Hematopoietic multipotent progenitor cell treated with erythropoietin and hydrocortisone succinate and interleukin-3 and kit ligand, for 6 days (in vitro differentiated cells): ENCODE results near the gene SYDE2.
"Not testable (repeated sequence)": the region's sequence is repeated elsewhere in the genome, so short reads cannot be mapped to it uniquely, and the experiment has no call there.

Source experiments
- DNase-seq: peaks from one replicate; pipeline ENCODE4 v3.0.0-alpha.2; 2015

The SYDE2 gene

GRCh38 chr1:85168884-85169283 lies 31.9 kb downstream of the SYDE2 start:
- DNase-seq, result no peak

- DNase-seq, result no peak
Measured at GRCh38 chr1:85166351-85166750, 34.5 kb downstream of the SYDE2 start.

DNA sequence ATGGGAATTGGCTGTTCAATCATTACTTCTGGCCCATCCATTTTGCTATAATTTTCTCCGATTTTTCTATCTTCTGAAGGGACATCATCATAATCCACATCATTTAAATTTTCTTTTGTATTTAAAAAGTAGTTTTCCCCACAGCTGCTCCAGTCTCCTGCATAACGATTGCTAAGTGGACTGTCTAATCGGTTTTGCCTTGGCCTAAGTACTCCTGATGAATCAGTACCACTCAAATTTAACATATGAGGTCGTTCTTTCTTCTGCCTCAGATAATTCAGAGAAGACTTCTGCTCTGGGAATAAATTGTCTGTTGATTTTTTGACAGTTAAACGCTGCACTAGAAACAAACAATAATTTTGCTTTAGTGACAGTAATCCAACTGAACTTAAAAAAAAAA lies 41.9 kb downstream of the SYDE2 start:
- DNase-seq, result no peak

GRCh38 chr1:85157436-85157835 lies 43.4 kb downstream of the SYDE2 start:
- DNase-seq, result no peak

GRCh38 chr1:85153149-85153891 lies 47.5 kb downstream of the SYDE2 start:
- DNase-seq, result no peak

- no peak for DNase-seq
Measured at GRCh38 chr1:85151446-85151845, 49.4 kb downstream of the SYDE2 start.

- no peak for DNase-seq
Measured at GRCh38 chr1:85149805-85150204, 51.0 kb downstream of the SYDE2 start.

DNA sequence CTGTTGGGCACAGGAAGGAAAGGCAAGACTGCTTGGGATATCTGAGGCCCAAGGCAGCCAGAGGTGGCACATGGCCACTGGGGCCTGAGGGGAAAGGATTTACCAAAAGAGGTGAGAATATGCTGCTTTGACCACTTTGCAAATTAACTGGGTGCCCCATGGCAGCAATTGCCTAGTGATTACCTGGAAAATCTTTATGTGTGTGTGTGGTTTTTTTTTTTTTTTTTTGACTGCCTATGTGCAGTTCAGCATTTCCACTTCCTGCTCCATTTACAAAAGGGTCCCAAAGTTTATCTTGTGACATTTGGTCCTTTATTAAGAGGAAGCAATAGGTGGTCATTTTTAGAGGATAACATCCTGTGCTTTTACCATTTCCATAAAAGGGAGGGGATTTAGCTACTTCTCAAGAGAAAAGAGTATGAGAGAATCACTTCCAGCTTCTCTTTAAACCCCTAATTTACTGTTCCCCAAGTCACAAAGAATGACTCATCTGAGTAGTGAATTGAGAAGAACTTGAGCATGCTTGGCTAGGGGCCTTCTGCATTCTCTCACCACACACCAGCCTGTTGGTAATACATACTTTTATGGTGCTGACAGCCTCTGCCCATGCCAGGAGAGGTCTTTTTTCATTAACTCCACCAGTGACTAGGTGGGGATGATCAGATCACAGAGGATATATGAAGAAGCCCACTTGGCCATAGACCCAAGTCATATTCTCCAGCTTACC lies 52.1 kb downstream of the SYDE2 start:
- DNase-seq, result no peak

- DNase-seq, result no peak
Measured at GRCh38 chr1:85146972-85147359, 53.9 kb downstream of the SYDE2 start.

DNA sequence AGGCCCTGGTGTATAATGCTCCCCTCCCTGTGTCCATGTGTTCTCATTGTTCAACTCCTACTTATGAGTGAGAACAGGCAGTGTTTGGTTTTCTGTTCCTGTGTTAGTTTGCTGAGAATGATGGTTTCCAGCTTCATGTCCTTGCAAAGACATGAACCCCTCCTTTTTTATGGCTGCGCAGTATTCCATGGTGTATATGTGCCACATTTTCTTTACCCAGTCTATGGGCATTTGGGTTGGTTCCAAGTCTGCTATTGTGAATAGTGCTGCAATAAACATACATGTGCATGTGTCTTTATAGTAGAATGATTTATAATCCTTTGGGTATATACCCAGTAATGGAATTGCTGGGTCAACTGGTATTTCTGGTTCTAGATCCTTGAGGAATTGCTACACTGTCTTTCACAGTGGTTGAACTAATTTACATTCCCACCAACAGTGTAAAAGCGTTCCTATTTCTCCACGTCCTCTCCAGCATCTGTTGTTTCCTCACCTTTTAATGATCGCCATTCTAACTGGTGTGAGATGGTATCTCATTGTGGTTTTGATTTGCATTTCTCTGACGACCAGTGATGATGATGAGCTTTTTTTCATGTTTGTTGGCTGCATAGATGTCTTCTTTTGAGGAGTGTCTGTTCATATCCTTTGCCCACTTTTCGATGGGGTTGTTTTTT lies 54.4 kb downstream of the SYDE2 start:
- not testable (repeated sequence) for DNase-seq

DNA sequence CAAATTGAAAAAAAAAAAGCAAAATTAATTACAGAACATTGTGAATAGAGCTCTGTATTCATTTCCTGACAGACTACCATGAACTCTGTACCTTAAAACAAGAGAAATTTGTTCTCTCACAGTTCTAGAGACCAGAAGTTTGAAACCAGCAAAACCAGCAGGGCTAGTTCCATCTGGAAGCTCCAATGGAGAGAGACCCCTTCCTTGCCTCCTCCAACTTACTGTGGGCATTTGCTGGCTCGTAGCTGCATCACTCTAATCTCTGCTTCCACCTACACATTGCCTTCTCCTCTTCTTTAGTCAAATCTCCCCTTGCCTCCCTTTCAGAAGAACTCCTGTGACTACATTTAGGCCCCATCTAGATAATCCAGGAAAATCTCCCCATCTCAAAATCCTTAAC lies 56.5 kb downstream of the SYDE2 start:
- no peak for DNase-seq

GRCh38 chr1:85142753-85143152 lies 58.1 kb downstream of the SYDE2 start:
- DNase-seq, result no peak

DNA sequence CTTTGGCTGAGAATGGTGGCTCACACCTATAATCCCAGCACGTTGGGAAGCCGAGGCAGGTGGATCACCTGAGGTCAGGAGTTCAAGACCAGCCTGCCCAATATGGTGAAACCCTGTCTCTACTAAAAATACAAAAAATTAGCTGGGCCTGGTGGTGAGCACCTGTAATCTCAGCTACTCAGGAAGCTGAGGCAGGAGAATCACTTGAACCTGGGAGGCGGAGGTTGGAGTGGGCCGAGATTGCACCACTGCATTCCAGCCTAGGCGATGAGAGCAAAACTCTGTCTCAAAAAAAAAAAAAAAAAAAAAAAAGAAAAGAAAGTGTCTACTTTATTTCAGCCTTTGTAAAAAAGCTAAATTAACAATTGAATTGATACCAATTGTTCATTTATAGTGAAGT lies 62.4 kb downstream of the SYDE2 start:
- not testable (repeated sequence) for DNase-seq

- no peak for DNase-seq
Measured at GRCh38 chr1:85137660-85138059, 63.2 kb downstream of the SYDE2 start.

GRCh38 chr1:85135392-85135798 lies 65.4 kb downstream of the SYDE2 start:
- no peak for DNase-seq

DNA sequence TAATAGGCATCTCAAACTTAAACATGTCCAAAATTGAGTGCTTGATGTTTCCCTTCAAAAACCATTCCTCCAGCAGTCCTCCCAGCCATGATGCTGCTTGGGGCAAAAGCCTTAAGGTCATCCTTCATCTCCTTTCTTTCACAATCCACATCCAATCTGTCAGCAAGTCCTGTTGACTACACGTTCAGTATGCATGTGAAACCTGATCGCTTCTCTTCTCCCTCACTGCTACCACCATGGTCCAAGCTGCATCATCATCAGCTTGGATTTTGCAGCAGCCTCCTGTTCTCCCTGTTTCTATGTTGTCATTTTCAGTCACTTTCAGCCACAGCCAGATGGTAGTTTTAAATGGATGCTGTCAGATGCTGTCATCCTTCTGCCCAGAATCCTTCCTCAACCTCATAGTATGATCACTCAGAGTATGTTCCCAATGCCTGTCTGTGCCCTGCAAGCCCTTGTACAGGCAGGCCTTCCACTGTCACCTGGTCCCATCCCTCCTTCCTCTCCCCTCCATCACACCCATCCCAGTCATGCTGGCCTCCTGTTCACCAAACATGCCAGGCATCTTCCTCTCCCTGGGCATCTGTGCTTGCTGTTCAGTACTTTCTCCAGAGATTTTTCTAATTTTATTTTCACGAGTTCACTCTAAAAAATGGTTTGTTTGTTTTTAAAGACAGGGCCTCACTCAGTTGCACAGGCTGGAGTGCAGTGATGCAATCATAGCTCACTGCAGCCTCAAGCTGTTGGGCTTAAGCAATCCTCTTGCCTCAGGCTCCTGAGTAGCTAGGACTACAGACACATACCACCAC lies 66.0 kb downstream of the SYDE2 start:
- DNase-seq, result peak; percentile 27

DNA sequence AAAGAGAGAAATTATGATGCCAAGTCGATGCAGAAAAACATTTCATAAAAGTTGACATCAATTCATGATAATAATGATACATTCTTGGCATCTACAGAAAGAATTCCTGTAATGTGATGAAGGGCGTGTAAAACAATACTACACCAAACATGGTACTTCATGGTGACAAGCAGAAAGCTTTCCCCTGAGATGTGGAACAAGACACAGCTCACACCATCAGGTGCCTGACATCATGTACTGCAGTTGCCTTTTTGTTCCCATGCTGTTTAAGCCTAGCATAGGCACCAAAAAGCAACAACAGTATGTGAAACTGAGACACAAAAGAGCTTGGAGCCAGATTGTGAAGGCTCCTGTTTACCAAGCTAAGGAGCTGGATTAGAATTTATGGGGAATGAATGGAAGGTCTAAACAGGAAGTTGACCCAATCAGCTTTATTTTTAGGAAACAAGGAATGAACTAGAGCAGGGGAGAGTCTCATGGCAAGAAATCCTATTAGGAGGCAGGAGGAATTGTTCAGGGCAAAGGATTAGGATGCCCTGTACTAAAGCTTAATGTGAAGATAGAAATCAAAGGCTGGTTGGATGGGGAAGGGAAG lies 67.2 kb downstream of the SYDE2 start:
- DNase-seq, result no peak

DNA sequence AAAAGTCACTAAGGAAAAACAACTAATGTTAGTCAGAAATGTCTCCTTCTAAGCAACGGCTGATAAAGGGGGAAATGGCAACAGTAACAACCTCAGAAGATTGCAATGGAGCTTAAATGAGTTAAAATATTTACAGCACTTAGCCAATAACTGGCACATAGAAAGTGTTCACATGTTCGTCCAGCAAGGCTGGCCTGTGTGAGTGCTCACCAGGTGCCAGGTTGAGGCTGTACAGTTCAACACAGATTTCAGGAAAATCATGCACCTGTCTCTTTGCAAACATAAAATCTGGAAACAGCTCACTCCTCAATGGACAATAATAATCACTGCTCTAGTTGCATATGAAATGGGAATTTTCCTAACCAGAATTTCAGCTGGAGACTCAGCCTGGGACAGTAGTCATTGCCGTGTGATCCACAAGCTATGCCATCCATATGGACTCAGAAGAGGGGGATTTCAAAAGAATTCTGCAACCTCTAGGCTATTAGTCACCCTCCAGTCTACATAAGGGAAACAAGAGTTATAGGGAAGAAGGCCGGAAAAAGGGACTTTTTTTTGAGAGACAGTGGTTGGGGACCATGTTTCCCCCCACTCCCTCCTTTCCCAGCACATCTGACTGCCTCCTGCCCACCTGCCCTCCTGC lies 68.6 kb downstream of the SYDE2 start:
- DNase-seq, result no peak

DNA sequence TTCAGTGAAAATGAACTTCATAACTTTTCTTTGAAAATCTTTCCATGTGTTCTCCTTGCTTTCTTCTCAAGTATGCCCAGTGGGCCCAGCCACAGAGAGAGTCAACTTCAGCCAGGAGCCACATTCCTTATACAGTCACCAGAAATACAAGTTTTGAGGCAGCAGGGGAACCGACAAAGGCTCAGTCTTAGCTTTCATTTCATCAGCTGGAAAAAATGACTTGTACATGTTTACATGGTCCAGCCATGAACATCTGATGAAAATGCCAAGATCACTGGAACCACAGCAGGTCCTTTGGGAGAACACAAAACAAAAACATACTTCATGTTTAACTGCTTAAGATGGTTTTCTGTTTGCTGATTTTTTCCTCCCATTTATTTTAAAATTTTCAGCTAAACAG lies 72.5 kb downstream of the SYDE2 start:
- no peak for DNase-seq

DNA sequence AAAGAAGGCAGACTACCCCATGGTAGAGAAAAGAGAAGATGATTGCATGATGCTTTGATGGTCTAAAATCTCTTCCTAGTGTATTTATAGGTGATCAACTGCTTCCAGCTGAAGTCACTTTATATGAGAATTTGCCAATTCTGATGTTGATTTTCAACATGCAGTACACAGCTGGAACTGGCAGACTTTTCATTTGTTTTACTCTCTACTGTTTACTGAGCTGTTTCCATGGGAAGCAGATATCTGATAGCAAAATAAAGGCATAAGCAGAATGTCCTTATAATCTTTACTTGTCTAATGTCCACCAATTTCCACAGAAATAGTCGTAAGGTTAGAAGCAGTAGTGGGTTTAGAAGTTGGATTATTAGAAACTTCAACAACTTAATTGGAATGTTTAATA lies 74.9 kb downstream of the SYDE2 start:
- no peak for DNase-seq

- no peak for DNase-seq
Measured at GRCh38 chr1:85124091-85124490, 76.7 kb downstream of the SYDE2 start.

GRCh38 chr1:85122169-85122568 lies 78.6 kb downstream of the SYDE2 start:
- no peak for DNase-seq
